BLaER1 treated with 17β-estradiol and CSF1 and Interleukin-3, amounts not matched to agents 10 nM and 100 nM (cell line): ENCODE measurements around the gene LGALS3.

Experiments
- H3K27ac ChIP-seq, 11 experiments: shearing (Covaris generic); formaldehyde crosslinking; 2 replicates each; pipeline ENCODE4 v1.8.1; 2022
- H3K27me3 ChIP-seq, 11 experiments: shearing (Covaris generic); formaldehyde crosslinking; 2 replicates each; pipeline ENCODE4 v1.8.1; 2022
- H3K36me3 ChIP-seq, 11 experiments: shearing (Covaris generic); formaldehyde crosslinking; 2 replicates each; pipeline ENCODE4 v1.8.1; 2022
- H3K4me1 ChIP-seq, 10 experiments: shearing (Covaris generic); formaldehyde crosslinking; 2 replicates each; pipeline ENCODE4 v1.8.1; 2022
- H3K4me2 ChIP-seq, 11 experiments: shearing (Covaris generic); formaldehyde crosslinking; 2 replicates each; pipeline ENCODE4 v1.8.1; 2022
- H3K4me3 ChIP-seq, 10 experiments: shearing (Covaris generic); formaldehyde crosslinking; 2 replicates each; pipeline ENCODE4 v1.8.1; 2022
- H3K9ac ChIP-seq, 11 experiments: shearing (Covaris generic); formaldehyde crosslinking; 2 replicates each; pipeline ENCODE4 v1.8.1; 2022
- H3K9me3 ChIP-seq, 11 experiments: shearing (Covaris generic); formaldehyde crosslinking; replicated peaks in 1 of 11; 2 replicates each; pipeline ENCODE4 v1.8.1; 2022
- H4K20me1 ChIP-seq, 11 experiments: shearing (Covaris generic); formaldehyde crosslinking; 2 replicates each; pipeline ENCODE4 v1.8.1; 2022
- Cebpa-rat ChIP-seq, 11 experiments: shearing (Covaris generic); IDR thresholded peaks; 2 replicates each; pipeline ENCODE4 v1.8.1; 2022

The LGALS3 gene

GRCh38 chr14:55194656-55195355 lies 65.8 kb downstream of the LGALS3 start:
- Histone ChIP-seq H3K4me2 (no peak overlapping the region), H3K27ac (no peak overlapping the region), H3K9me3 (no peaks in the 10 kb centered on the region), H3K27me3 (no peaks in the 10 kb centered on the region), H4K20me1 (no peaks in the 10 kb centered on the region), H3K9ac (no peak overlapping the region), H3K36me3 (no peaks in the 10 kb centered on the region), H3K4me3 (no peak overlapping the region), H3K4me1 (peaks cover 6 to 18% (median 17%) of the 10 kb centered on the region in 10 experiments)
- no peak for TF ChIP-seq Cebpa-rat (IDR thresholded peaks at IDR 0.05)
